ENCODE measurements around the gene MLYCD.

Gene MLYCD

GRCh38 chr16:83856792-83857191 lies 42.1 kb upstream of the MLYCD start:
- no peak for DNase-seq (ENCODE audit: low read depth)
- H3K4me3 ChIP-seq (ENCODE audit: low read depth, low read length) = no peak overlapping the region
- TF ChIP-seq, protein P1, sequence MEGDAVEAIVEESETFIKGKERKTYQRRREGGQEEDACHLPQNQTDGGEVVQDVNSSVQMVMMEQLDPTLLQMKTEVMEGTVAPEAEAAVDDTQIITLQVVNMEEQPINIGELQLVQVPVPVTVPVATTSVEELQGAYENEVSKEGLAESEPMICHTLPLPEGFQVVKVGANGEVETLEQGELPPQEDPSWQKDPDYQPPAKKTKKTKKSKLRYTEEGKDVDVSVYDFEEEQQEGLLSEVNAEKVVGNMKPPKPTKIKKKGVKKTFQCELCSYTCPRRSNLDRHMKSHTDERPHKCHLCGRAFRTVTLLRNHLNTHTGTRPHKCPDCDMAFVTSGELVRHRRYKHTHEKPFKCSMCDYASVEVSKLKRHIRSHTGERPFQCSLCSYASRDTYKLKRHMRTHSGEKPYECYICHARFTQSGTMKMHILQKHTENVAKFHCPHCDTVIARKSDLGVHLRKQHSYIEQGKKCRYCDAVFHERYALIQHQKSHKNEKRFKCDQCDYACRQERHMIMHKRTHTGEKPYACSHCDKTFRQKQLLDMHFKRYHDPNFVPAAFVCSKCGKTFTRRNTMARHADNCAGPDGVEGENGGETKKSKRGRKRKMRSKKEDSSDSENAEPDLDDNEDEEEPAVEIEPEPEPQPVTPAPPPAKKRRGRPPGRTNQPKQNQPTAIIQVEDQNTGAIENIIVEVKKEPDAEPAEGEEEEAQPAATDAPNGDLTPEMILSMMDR (conservative IDR thresholded peaks at IDR 0.05; ENCODE audit: low read depth, low read length) = no peak

GRCh38 chr16:83859265-83859664 lies 39.6 kb upstream of the MLYCD start:
- no peak for DNase-seq (ENCODE audit: low read depth)
- no peak overlapping the region for H3K4me3 ChIP-seq (ENCODE audit: low read depth, low read length)
- TF ChIP-seq, protein P1 (conservative IDR thresholded peaks at IDR 0.05; ENCODE audit: low read depth, low read length) = no peak

GRCh38 chr16:83862661-83863060 lies 36.3 kb upstream of the MLYCD start:
- H3K4me3 ChIP-seq (ENCODE audit: low read depth, low read length) = no peak overlapping the region
- TF ChIP-seq, protein P1 (conservative IDR thresholded peaks at IDR 0.05; ENCODE audit: low read depth, low read length) = no peak
- DNase-seq (ENCODE audit: low read depth) = no peak

- H3K4me3 ChIP-seq (ENCODE audit: low read depth, low read length) = no peak overlapping the region
- TF ChIP-seq, protein P1 (conservative IDR thresholded peaks at IDR 0.05; ENCODE audit: low read depth, low read length) = no peak
- DNase-seq (ENCODE audit: low read depth) = no peak
Measured at GRCh38 chr16:83863682-83864081, 35.2 kb upstream of the MLYCD start.

DNA sequence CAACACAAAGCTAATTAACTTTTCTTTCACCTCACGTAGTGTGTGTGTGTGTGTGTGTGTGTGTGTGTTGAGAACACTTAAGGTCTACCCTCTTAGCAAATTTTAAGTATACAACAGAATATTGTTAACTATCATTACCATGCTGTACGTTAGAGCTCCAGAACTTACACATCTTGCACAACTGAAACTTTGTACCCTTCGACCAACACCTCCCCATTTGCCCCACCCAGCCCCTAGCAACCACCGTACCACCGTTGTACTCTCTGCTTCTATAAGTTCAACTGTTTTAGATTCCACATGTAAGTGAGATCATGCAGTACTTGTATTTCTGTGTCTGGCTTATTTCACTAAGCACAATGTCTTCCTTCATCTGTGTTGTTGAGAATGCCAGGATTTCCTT lies 28.1 kb upstream of the MLYCD start:
- TF ChIP-seq, protein P1 (conservative IDR thresholded peaks at IDR 0.05; ENCODE audit: low read depth, low read length) = no peak
- DNase-seq (ENCODE audit: low read depth) = no peak
- H3K4me3 ChIP-seq (ENCODE audit: low read depth, low read length) = no peak overlapping the region

DNA sequence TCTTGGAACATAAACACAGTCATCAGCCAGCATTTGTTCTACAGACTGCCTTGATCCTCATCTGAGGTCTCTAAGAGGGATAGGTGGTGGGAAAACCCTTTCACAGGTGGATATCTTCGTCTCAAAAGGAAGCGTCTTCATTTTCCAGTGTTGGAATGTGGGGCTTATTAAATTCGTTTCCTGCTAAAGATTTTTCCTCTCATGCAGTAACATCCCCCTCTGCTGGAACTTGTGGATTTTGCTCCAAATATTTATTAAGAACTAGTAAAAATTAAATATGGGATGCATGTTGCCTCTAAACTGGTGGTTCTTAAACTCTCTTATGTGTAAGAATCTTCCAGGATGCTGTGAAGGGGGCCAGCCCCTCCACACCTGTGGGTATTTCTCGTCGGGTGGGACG lies 20.1 kb upstream of the MLYCD start:
- TF ChIP-seq, protein P1 (conservative IDR thresholded peaks at IDR 0.05; ENCODE audit: low read depth, low read length) = peak; percentile 74
- H3K4me3 ChIP-seq (ENCODE audit: low read depth, low read length) = no peak overlapping the region
- peak; percentile 75 for DNase-seq (ENCODE audit: low read depth)

DNA sequence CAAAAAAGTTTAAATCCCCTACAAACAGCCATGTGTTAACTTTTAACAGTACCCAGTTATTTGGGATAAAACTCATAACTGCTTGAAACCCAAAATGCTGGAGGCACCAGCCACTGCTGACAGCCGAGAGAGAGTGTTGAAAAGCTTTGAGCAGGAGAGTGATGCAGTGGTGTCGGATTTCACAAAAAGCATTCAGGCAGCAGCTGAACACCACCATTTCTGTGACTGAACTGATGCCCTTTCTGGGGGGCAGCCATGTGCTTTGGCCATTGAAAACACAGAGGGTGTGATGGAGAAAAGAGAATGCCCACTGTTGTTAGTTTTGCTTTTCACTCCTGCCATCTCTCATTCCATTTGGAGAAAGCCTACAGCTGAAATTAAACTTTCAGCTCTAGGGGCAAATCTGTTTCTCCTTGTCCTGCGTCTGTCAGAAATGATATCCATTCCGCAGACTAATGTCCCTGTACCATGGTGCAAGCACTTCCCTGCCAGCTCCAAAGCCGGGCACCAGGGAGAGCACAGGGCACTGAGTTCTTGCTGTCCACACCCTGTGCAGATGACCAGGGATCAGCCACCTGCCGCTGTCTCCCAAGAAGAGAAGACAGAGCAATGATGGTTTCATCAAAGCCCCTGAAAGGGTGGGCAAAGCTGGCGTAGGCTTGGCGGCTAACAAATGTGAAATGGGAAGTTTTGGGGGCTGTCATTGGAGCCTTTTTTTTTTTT lies 16.6 kb upstream of the MLYCD start:
- TF ChIP-seq, protein P1 (conservative IDR thresholded peaks at IDR 0.05; ENCODE audit: low read depth, low read length) = no peak
- H3K4me3 ChIP-seq (ENCODE audit: low read depth, low read length) = no peak overlapping the region
- DNase-seq (ENCODE audit: low read depth) = no peak

Data from choroid plexus epithelial cell (primary cell).